Measurements from ENCODE around the gene SEMA4C. TPM values are rescaled to one million over a fixed set of nuclear protein-coding genes. Genes with fewer than 3 reads are reported as not detected.
"Not testable (repeated sequence)": the region's sequence is repeated elsewhere in the genome, so short reads cannot be mapped to it uniquely, and the experiment has no call there.

The SEMA4C gene
- total RNA-seq, 2 experiments from 2014 or later, result 0.06 to 0.19 TPM

- 0 out of 2 replicates have a peak overlapping the region, but pooled peaks have one; percentile 18 for H3K4me2 ChIP-seq (ENCODE audit: low read length)
- POLR2A ChIA-PET, result no interaction called here
- H3K79me2 ChIP-seq (ENCODE audit: insufficient read depth, low read depth, low read length), result no peaks in the 10 kb centered on the region
- no peak for DNase-seq (ENCODE audit: low spot score)
- intact Hi-C loops (cut with micrococcal nuclease; ENCODE audit: unreplicated experiment), result no loop called here
- 0 out of 2 replicates have a peak overlapping the region, but pooled peaks have one; percentile 6 for H2AFZ ChIP-seq (ENCODE audit: low read length)
- CTCF ChIA-PET (ENCODE audit: unreplicated experiment), result no interaction called here
- no peaks in the 10 kb centered on the region for H4K20me1 ChIP-seq (ENCODE audit: insufficient read depth, low read length)
- no peaks in the 10 kb centered on the region for H3K36me3 ChIP-seq (ENCODE audit: insufficient read depth, low read length)
- H3K9me3 ChIP-seq (ENCODE audit: low read length), result no peaks in the 10 kb centered on the region
- H3K27ac ChIP-seq (ENCODE audit: low read depth, low read length, poor library complexity, severe bottlenecking), result no peak overlapping the region
- BruUV-seq (replicated peaks), result no TSS peak
- no peaks in the 10 kb centered on the region for H3K9me2 ChIP-seq (ENCODE audit: insufficient read depth, low read length)
- H3K4me3 ChIP-seq (ENCODE audit: low read depth, low read length, poor library complexity, severe bottlenecking), result no peak overlapping the region
- H3K4me1 ChIP-seq (ENCODE audit: insufficient read depth, low read length, poor library complexity, severe bottlenecking), result peaks cover 27% of the 10 kb centered on the region
- TF ChIP-seq EZH2phosphoT487 (IDR thresholded peaks at IDR 0.05; ENCODE audit: borderline replicate concordance, low read depth, low read length), result no peak
- no peak for TF ChIP-seq CTCF (conservative IDR thresholded peaks at IDR 0.05; ENCODE audit: low read length)
Observed at GRCh38 chr2:96890726-96891385, 21.0 kb upstream of the SEMA4C start.

- no peak overlapping the region for H3K4me3 ChIP-seq (ENCODE audit: low read depth, low read length, poor library complexity, severe bottlenecking)
- no TSS peak for BruUV-seq (replicated peaks)
- H3K4me1 ChIP-seq (ENCODE audit: insufficient read depth, low read length, poor library complexity, severe bottlenecking), result peaks cover 21% of the 10 kb centered on the region
- ChIA-PET POLR2A (no interaction called here), CTCF (ENCODE audit: unreplicated experiment) (no interaction called here)
- H3K79me2 ChIP-seq (ENCODE audit: insufficient read depth, low read depth, low read length), result no peaks in the 10 kb centered on the region
- intact Hi-C loops (cut with micrococcal nuclease; ENCODE audit: unreplicated experiment), result no loop called here
- H3K9me3 ChIP-seq (ENCODE audit: low read length), result no peaks in the 10 kb centered on the region
- no peak for TF ChIP-seq EZH2phosphoT487 (IDR thresholded peaks at IDR 0.05; ENCODE audit: borderline replicate concordance, low read depth, low read length)
- no peak for TF ChIP-seq CTCF (conservative IDR thresholded peaks at IDR 0.05; ENCODE audit: low read length)
- no peaks in the 10 kb centered on the region for H4K20me1 ChIP-seq (ENCODE audit: insufficient read depth, low read length)
- H3K27ac ChIP-seq (ENCODE audit: low read depth, low read length, poor library complexity, severe bottlenecking), result no peak overlapping the region
- no peaks in the 10 kb centered on the region for H3K9me2 ChIP-seq (ENCODE audit: insufficient read depth, low read length)
- H3K4me2 ChIP-seq (ENCODE audit: low read length), result no peak overlapping the region
- DNase-seq (ENCODE audit: low spot score), result no peak
- no peaks in the 10 kb centered on the region for H3K36me3 ChIP-seq (ENCODE audit: insufficient read depth, low read length)
- H2AFZ ChIP-seq (ENCODE audit: low read length), result no peak overlapping the region
Observed at GRCh38 chr2:96890252-96890651, 20.4 kb upstream of the SEMA4C start.

GRCh38 chr2:96889502-96889901 is 19.6 kb upstream of the SEMA4C start:
- H2AFZ ChIP-seq (ENCODE audit: low read length); H3K79me2 ChIP-seq (ENCODE audit: insufficient read depth, low read depth, low read length); H3K4me3 ChIP-seq (ENCODE audit: low read depth, low read length, poor library complexity, severe bottlenecking); CTCF ChIA-PET (ENCODE audit: unreplicated experiment); intact Hi-C loops (cut with micrococcal nuclease; ENCODE audit: unreplicated experiment); H3K4me2 ChIP-seq (ENCODE audit: low read length); DNase-seq (ENCODE audit: low spot score); H4K20me1 ChIP-seq (ENCODE audit: insufficient read depth, low read length); H3K36me3 ChIP-seq (ENCODE audit: insufficient read depth, low read length); H3K9me3 ChIP-seq (ENCODE audit: low read length); H3K9me2 ChIP-seq (ENCODE audit: insufficient read depth, low read length); H3K27ac ChIP-seq (ENCODE audit: low read depth, low read length, poor library complexity, severe bottlenecking); BruUV-seq (replicated peaks): not testable (repeated sequence)
- peaks cover 18% of the 10 kb centered on the region for H3K4me1 ChIP-seq (ENCODE audit: insufficient read depth, low read length, poor library complexity, severe bottlenecking)
- POLR2A ChIA-PET, result interaction anchor here (0.7 kb wide), 1 partner anchor 189 kb away, joined by 5 read pairs; no protein-coding TSS in a partner anchor
